ENCODE data around the gene ABCA5. TPM values are rescaled to one million over a fixed set of nuclear protein-coding genes. Genes with fewer than 3 reads are reported as not detected.
A peak's percentile ranks its signal among the peaks of the same experiment; 100 is the strongest.

Gene ABCA5
- total and polyA plus RNA-seq, 5 donors from 2014 or later = 7.0 to 40.5 (median 7.9) TPM

DNA sequence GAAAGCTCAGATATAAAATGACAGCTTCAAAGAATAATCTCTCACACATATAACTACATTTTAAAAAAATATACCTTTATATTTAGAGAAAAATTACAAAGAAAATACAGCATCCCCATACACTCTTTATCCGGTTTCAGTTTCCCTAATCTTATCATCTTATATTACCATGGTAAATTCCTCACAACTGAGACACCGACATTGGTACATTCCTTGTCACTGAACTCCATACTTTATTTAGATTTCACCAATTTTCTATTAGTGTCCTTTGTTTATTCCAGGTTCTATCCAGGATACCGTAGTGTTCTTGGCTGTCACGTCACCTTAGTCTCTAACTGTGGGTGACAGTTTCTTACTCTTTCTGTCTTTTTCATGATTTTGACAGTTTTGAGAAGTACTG is 76.3 kb downstream of the ABCA5 start:
- peak overlapping the region in 1 of 3 donors; percentile 48 for H3K27ac Mint-ChIP-seq
- no peaks in the 10 kb centered on the region for H3K27me3 ChIP-seq (ENCODE audit: control insufficient read depth, insufficient read depth, low read length)
- ATAC-seq (ENCODE audit: low read depth in 2 of 2) (no peak), DNase-seq (no peak)
- H3K27ac ChIP-seq (ENCODE audit: insufficient read depth, low read length, poor library complexity, severe bottlenecking) = no peak overlapping the region
- no peaks in the 10 kb centered on the region for H3K4me1 ChIP-seq (ENCODE audit: control insufficient read depth, insufficient read depth, low read length, poor library complexity, severe bottlenecking)
- H3K4me1 Mint-ChIP-seq = peaks cover 0 to 5% (median 0%) of the 10 kb centered on the region in 4 donors
- H3K9me3 Mint-ChIP-seq = no peaks in the 10 kb centered on the region
- no peaks in the 10 kb centered on the region for H3K27me3 Mint-ChIP-seq
- no peaks in the 10 kb centered on the region for H3K9me3 ChIP-seq (ENCODE audit: control insufficient read depth in 2 of 2, low read length in 2 of 2)
- peaks cover 25% of the 10 kb centered on the region for H3K36me3 ChIP-seq (ENCODE audit: control insufficient read depth, insufficient read depth, low read length)
- no peak overlapping the region for H3K4me3 Mint-ChIP-seq
- peaks cover 27% of the 10 kb centered on the region for H3K36me3 Mint-ChIP-seq
- no peak overlapping the region for H3K4me3 ChIP-seq (ENCODE audit: low read depth, low read length)

DNA sequence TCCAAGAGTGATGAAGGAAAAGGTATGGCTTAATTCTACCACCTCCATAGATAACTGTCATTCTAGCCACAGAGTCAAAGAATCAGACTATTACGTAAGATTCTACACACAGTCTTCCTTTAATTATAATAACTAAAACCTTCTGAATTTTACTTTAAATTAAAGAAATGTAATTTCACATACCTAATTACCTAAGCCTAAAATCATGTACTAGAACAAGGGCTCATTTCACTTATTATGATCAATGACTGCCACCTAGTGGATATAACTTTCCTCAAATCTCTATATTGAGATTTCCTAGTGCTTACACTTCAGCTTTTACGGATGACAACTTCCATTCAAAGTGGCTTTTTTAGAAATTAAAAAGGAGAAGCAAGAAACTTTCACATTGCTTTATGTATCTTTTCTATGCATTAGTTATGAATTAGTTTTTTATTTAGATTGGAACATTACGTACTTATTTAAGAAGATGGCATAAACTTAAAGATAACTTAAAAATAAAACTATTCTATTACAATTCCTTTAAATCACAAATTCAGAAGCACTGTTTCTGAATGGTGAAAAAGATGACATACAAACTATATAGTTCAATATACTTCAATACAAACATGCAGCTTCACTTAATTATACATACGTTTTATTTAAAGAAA is 80.1 kb downstream of the ABCA5 start:
- Histone ChIP-seq H3K27ac (ENCODE audit: insufficient read depth, low read length, poor library complexity, severe bottlenecking) (no peak overlapping the region), H3K4me3 (ENCODE audit: low read depth, low read length) (no peak overlapping the region), H3K27me3 (ENCODE audit: control insufficient read depth, insufficient read depth, low read length) (no peaks in the 10 kb centered on the region), H3K9me3 (ENCODE audit: control insufficient read depth in 2 of 2, low read length in 2 of 2) (no peaks in the 10 kb centered on the region), H3K36me3 (ENCODE audit: control insufficient read depth, insufficient read depth, low read length) (peaks cover 7% of the 10 kb centered on the region), H3K4me1 (ENCODE audit: control insufficient read depth, insufficient read depth, low read length, poor library complexity, severe bottlenecking) (no peaks in the 10 kb centered on the region)
- no peaks in the 10 kb centered on the region for H3K9me3 Mint-ChIP-seq
- DNase-seq = peak in 2 of 3 donors; percentile 36 to 58
- no peak for ATAC-seq (ENCODE audit: low read depth in 2 of 2)
- no peak overlapping the region for H3K27ac Mint-ChIP-seq
- H3K4me3 Mint-ChIP-seq = no peak overlapping the region
- H3K27me3 Mint-ChIP-seq = no peaks in the 10 kb centered on the region
- H3K36me3 Mint-ChIP-seq = peaks cover 9% of the 10 kb centered on the region
- peaks cover 0 to 5% (median 0%) of the 10 kb centered on the region in 4 donors for H3K4me1 Mint-ChIP-seq

DNA sequence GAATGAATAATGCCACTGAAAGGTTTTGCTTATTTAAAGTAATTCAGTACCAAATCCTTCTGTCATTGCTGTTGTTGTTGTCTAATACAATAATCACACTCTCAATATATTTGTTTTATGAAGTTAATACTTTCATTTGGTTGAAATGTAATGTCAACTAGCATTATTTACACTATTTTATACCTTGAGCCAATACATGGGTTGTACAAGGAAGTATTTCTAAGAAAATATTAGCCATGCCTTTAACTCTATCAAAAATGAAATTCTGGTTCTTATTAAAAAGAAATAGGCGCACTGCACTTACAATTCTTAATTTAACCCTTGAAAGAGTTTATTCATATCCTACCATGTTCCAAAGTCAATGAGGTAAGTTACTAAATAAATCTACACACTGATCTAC is 80.7 kb downstream of the ABCA5 start:
- no peak overlapping the region for H3K4me3 Mint-ChIP-seq

DNA sequence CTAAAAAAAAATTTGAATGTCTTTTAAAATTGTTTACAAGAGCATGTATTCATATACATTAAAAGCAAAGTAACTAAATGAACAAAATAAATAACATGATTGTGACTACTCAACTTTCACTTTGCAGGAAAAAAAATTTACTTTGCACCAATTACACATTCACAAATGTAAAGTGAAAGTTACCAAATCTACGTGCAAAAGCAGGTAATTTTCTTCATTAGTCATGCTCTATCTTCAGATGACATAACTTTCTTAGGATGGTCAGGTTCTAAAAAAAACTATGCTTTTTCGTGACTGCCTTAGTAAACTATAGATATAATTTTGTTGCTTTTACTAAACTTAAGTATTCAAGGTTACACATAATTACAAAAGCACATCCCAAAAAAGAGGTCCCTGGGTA is 81.3 kb downstream of the ABCA5 start:
- Histone ChIP-seq H3K4me3 (ENCODE audit: low read depth, low read length) (no peak overlapping the region), H3K4me1 (ENCODE audit: control insufficient read depth, insufficient read depth, low read length, poor library complexity, severe bottlenecking) (no peaks in the 10 kb centered on the region), H3K27ac (ENCODE audit: insufficient read depth, low read length, poor library complexity, severe bottlenecking) (no peak overlapping the region), H3K9me3 (ENCODE audit: control insufficient read depth in 2 of 2, low read length in 2 of 2) (no peaks in the 10 kb centered on the region), H3K27me3 (ENCODE audit: control insufficient read depth, insufficient read depth, low read length) (no peaks in the 10 kb centered on the region), H3K36me3 (ENCODE audit: control insufficient read depth, insufficient read depth, low read length) (peaks cover 13% of the 10 kb centered on the region)
- Mint-ChIP-seq H3K9me3 (no peaks in the 10 kb centered on the region), H3K36me3 (peaks cover 19% of the 10 kb centered on the region), H3K27me3 (no peaks in the 10 kb centered on the region), H3K4me3 (no peak overlapping the region), H3K4me1 (peaks cover 0 to 5% (median 0%) of the 10 kb centered on the region in 4 donors), H3K27ac (no peak overlapping the region)
- ATAC-seq (ENCODE audit: low read depth in 2 of 2) = no peak
- DNase-seq = no peak

More for the DNA sequence above, 80.7 kb downstream of the ABCA5 start:
- DNase-seq = no peak
- H3K4me3 ChIP-seq (ENCODE audit: low read depth, low read length) = no peak overlapping the region
- ATAC-seq (ENCODE audit: low read depth in 2 of 2) = no peak
- H3K9me3 ChIP-seq (ENCODE audit: control insufficient read depth in 2 of 2, low read length in 2 of 2) = no peaks in the 10 kb centered on the region
- H3K36me3 Mint-ChIP-seq = peaks cover 13% of the 10 kb centered on the region
- H3K27ac Mint-ChIP-seq = no peak overlapping the region
- H3K27ac ChIP-seq (ENCODE audit: insufficient read depth, low read length, poor library complexity, severe bottlenecking) = no peak overlapping the region
- no peaks in the 10 kb centered on the region for H3K27me3 Mint-ChIP-seq
- peaks cover 10% of the 10 kb centered on the region for H3K36me3 ChIP-seq (ENCODE audit: control insufficient read depth, insufficient read depth, low read length)
- no peaks in the 10 kb centered on the region for H3K9me3 Mint-ChIP-seq
- H3K27me3 ChIP-seq (ENCODE audit: control insufficient read depth, insufficient read depth, low read length) = no peaks in the 10 kb centered on the region
- H3K4me1 ChIP-seq (ENCODE audit: control insufficient read depth, insufficient read depth, low read length, poor library complexity, severe bottlenecking) = no peaks in the 10 kb centered on the region
- peaks cover 0 to 5% (median 0%) of the 10 kb centered on the region in 4 donors for H3K4me1 Mint-ChIP-seq

DNA sequence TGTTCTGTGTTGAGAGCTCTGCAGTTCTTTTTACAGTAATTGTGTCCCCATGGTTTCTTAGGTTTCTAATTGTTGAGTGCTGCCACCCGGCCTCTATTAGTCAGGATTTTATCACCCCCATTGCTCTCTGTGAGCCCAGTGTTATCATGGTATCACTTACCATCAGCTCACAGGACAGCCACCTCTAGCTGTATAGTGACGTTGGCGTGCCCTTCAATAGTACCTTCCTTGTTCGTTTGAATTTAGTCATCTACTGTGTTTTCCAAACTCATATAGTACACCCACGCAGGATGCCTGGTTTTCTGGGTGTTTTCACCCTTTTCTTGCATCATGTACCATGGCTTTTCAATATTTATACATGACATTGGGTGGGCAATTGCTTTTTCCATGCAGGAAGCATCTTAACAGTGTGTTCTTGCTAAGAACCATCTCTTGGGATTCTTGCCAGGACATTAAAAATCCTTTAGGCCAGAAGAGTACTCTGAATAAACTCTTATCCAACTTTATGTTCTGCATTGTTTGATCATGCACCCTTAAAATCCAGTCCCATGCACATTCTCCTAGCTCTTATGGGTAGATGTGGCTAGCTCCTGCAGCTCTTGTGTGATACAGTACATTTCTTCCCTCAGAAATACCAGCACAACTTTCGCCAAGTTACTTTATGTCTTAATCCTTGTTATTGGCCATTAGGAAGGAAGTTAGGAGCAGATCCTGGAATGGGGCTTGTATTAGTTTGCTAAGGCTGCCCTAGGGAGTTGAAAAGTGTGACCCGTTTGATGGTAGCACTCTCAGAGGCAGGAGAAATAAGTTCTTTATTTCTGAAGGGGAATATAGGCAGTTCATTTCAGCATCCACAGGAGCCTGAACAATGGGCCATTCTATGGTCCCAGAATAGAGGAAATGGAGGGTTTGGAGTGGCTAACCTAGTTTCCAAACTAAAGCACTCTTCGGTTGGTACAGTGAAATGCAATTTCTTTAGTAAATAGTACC is 87.0 kb downstream of the ABCA5 start:
- Histone ChIP-seq H3K36me3 (ENCODE audit: control insufficient read depth, insufficient read depth, low read length) (peaks cover 7% of the 10 kb centered on the region), H3K4me1 (ENCODE audit: control insufficient read depth, insufficient read depth, low read length, poor library complexity, severe bottlenecking) (no peaks in the 10 kb centered on the region), H3K27ac (ENCODE audit: insufficient read depth, low read length, poor library complexity, severe bottlenecking) (no peak overlapping the region), H3K4me3 (ENCODE audit: low read depth, low read length) (no peak overlapping the region), H3K9me3 (ENCODE audit: control insufficient read depth in 2 of 2, low read length in 2 of 2) (no peaks in the 10 kb centered on the region), H3K27me3 (ENCODE audit: control insufficient read depth, insufficient read depth, low read length) (no peaks in the 10 kb centered on the region)
- H3K4me3 Mint-ChIP-seq = no peak overlapping the region
- peaks cover 0 to 4% (median 0%) of the 10 kb centered on the region in 7 donors for H3K9me3 Mint-ChIP-seq
- H3K27me3 Mint-ChIP-seq = peaks cover 6% of the 10 kb centered on the region
- no peaks in the 10 kb centered on the region for H3K4me1 Mint-ChIP-seq
- peaks cover 21% of the 10 kb centered on the region for H3K36me3 Mint-ChIP-seq
- ATAC-seq (ENCODE audit: low read depth in 2 of 2) = no peak
- DNase-seq = no peak
- H3K27ac Mint-ChIP-seq = peak overlapping the region in 1 of 3 donors; percentile 1

DNA sequence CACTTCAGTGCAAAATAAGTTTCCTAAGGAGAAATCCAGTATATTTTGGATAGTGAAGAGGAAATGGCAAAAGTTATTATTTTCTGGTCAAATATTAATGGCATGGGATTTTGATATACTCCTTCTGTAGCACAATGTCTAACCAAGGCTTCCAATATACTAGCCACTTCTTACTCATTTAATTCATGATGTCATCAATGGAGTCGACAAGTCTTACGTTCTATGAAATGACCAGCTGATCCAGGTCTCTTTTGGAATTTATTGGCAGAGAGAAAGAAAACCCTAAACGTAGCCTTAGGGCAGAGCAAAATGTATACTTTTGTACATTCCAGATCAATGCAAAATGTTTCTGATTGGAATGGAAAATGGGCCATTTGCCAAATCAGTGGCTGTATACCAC is 90.0 kb downstream of the ABCA5 start:
- no peaks in the 10 kb centered on the region for H3K27me3 ChIP-seq (ENCODE audit: control insufficient read depth, insufficient read depth, low read length)
- Mint-ChIP-seq H3K27ac (no peak overlapping the region), H3K9me3 (peaks cover 0 to 17% (median 2%) of the 10 kb centered on the region in 7 donors), H3K4me3 (no peak overlapping the region), H3K36me3 (peaks cover 21% of the 10 kb centered on the region), H3K27me3 (peaks cover 6% of the 10 kb centered on the region), H3K4me1 (no peaks in the 10 kb centered on the region)
- H3K4me3 ChIP-seq (ENCODE audit: low read depth, low read length) = no peak overlapping the region
- peaks cover 13 to 23% of the 10 kb centered on the region in 2 experiments for H3K9me3 ChIP-seq (ENCODE audit: control insufficient read depth in 2 of 2, low read length in 2 of 2)
- DNase-seq = no peak
- H3K36me3 ChIP-seq (ENCODE audit: control insufficient read depth, insufficient read depth, low read length) = peaks cover 7% of the 10 kb centered on the region
- no peak overlapping the region for H3K27ac ChIP-seq (ENCODE audit: insufficient read depth, low read length, poor library complexity, severe bottlenecking)
- no peak for ATAC-seq (ENCODE audit: low read depth in 2 of 2)
- no peaks in the 10 kb centered on the region for H3K4me1 ChIP-seq (ENCODE audit: control insufficient read depth, insufficient read depth, low read length, poor library complexity, severe bottlenecking)

DNA sequence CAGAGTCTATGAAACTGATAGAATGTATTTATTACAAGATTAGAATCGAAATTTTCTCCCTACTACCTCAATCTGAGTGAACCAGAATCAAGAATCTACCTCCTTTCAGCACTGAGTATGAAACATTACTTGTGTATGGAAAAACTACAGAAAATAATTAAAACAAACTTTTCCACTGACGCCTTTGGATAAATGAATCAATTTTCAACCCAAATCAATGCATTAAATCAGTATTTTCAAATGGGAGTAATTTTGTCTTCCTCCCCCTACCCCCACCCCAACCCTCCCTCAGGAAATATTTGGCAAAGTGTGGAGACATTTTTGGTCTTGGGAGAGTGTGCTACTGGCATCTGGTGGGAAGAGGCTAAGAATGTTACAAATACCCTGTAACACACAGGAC is 90.5 kb downstream of the ABCA5 start:
- no peaks in the 10 kb centered on the region for H3K27me3 ChIP-seq (ENCODE audit: control insufficient read depth, insufficient read depth, low read length)
- no peaks in the 10 kb centered on the region for H3K4me1 Mint-ChIP-seq
- H3K36me3 Mint-ChIP-seq = peaks cover 19% of the 10 kb centered on the region
- H3K9me3 ChIP-seq (ENCODE audit: control insufficient read depth in 2 of 2, low read length in 2 of 2) = peaks cover 16 to 24% of the 10 kb centered on the region in 2 experiments
- peaks cover 7% of the 10 kb centered on the region for H3K36me3 ChIP-seq (ENCODE audit: control insufficient read depth, insufficient read depth, low read length)
- DNase-seq (no peak), ATAC-seq (ENCODE audit: low read depth in 2 of 2) (no peak)
- H3K27ac Mint-ChIP-seq = no peak overlapping the region
- no peak overlapping the region for H3K4me3 Mint-ChIP-seq
- peaks cover 0 to 20% (median 2%) of the 10 kb centered on the region in 7 donors for H3K9me3 Mint-ChIP-seq
- no peak overlapping the region for H3K27ac ChIP-seq (ENCODE audit: insufficient read depth, low read length, poor library complexity, severe bottlenecking)
- H3K4me3 ChIP-seq (ENCODE audit: low read depth, low read length) = no peak overlapping the region
- no peaks in the 10 kb centered on the region for H3K4me1 ChIP-seq (ENCODE audit: control insufficient read depth, insufficient read depth, low read length, poor library complexity, severe bottlenecking)
- H3K27me3 Mint-ChIP-seq = peaks cover 8% of the 10 kb centered on the region

All from CD4-positive, CD25-positive, alpha-beta regulatory T cell (primary cell).